ENCODE measurements around the gene CRYBG1. TPM values are rescaled to one million over a fixed set of nuclear protein-coding genes. Genes with fewer than 3 reads are reported as not detected.

CRYBG1 gene
- polyA plus RNA-seq, 1 donor from 2014 or later = 0.73 TPM

DNA sequence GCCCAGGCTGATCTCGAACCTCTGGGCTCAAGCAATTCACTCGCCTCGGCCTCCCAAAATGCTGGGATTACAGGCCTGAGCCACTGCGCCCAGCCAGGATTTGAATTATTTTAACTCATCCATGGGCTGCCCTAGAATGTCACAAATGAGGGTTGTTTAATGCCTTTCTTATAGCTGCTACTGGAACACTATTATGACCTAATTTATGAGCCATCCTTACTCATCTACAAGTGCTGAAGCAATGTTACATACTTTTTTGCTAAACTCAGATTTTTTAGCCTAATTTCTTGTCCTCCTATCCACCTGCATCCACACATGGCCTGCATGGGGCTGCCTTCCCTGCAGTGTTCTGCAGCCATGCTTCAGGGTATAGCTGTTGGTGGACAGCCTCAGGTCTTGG, 208.9 kb downstream of the CRYBG1 start:
- Histone ChIP-seq H3K79me2 (replicated peaks; ENCODE audit: insufficient read depth, low read length) (no peaks in the 10 kb centered on the region), H3K27me3 (ENCODE audit: insufficient read depth, low read depth, low read length) (no peaks in the 10 kb centered on the region), H4K20me1 (ENCODE audit: insufficient read depth) (no peaks in the 10 kb centered on the region), H3K4me2 (ENCODE audit: low read length) (no peak overlapping the region), H3K9ac (ENCODE audit: low read length) (no peak overlapping the region), H3F3A (ENCODE audit: insufficient read depth, low read length, poor library complexity, severe bottlenecking) (no peaks in the 10 kb centered on the region), H3K9me3 (ENCODE audit: low read length) (no peaks in the 10 kb centered on the region), H3K27ac (ENCODE audit: low read length) (no peak overlapping the region), H2AFZ (ENCODE audit: low read depth, low read length) (no peak overlapping the region), H3K4me3 (ENCODE audit: low read length) (no peak overlapping the region), H3K9me2 (ENCODE audit: insufficient read depth, low read length) (no peaks in the 10 kb centered on the region), H3K36me3 (ENCODE audit: insufficient read depth, low read length) (no peaks in the 10 kb centered on the region)
- TF ChIP-seq EZH2 (IDR thresholded peaks at IDR 0.05; ENCODE audit: borderline replicate concordance, insufficient read depth, low read length, poor library complexity, severe bottlenecking) = no peak
- no peak for TF ChIP-seq TAF1 (IDR thresholded peaks at IDR 0.05; ENCODE audit: low read depth)
- TF ChIP-seq POLR2AphosphoS5 (IDR thresholded peaks at IDR 0.05) = no peak
- TF ChIP-seq EP300 (conservative IDR thresholded peaks at IDR 0.05; ENCODE audit: poor library complexity, severe bottlenecking) = no peak
- TF ChIP-seq, protein P1, sequence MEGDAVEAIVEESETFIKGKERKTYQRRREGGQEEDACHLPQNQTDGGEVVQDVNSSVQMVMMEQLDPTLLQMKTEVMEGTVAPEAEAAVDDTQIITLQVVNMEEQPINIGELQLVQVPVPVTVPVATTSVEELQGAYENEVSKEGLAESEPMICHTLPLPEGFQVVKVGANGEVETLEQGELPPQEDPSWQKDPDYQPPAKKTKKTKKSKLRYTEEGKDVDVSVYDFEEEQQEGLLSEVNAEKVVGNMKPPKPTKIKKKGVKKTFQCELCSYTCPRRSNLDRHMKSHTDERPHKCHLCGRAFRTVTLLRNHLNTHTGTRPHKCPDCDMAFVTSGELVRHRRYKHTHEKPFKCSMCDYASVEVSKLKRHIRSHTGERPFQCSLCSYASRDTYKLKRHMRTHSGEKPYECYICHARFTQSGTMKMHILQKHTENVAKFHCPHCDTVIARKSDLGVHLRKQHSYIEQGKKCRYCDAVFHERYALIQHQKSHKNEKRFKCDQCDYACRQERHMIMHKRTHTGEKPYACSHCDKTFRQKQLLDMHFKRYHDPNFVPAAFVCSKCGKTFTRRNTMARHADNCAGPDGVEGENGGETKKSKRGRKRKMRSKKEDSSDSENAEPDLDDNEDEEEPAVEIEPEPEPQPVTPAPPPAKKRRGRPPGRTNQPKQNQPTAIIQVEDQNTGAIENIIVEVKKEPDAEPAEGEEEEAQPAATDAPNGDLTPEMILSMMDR (IDR thresholded peaks at IDR 0.05; ENCODE audit: poor library complexity, severe bottlenecking) = no peak
- TF ChIP-seq MXI1 (conservative IDR thresholded peaks at IDR 0.05; ENCODE audit: poor library complexity, severe bottlenecking) = no peak
- TF ChIP-seq RAD21 (conservative IDR thresholded peaks at IDR 0.05) = no peak

DNA sequence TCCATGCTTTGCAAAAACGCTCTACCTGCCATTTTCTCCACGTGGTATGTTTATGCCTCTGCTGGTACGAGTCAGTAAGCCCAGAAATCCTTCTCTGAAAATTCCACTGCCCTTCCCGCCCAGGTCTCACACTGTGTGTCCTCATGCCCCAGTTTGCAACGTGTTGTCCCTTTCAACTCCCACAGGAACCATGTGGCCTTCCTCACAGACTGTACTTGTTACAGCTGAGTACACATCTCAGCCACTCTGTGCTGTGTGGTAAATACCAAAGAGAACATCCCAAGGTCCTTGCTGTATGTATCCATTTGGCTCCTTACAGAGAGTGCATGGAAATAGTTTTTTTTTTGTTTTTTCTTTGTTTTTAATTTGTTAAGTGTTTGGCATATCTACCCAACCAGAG, 211.9 kb downstream of the CRYBG1 start:
- no peaks in the 10 kb centered on the region for H3K79me2 ChIP-seq (replicated peaks; ENCODE audit: insufficient read depth, low read length)
- H3K27me3 ChIP-seq (ENCODE audit: insufficient read depth, low read depth, low read length) = no peaks in the 10 kb centered on the region
- no peaks in the 10 kb centered on the region for H3F3A ChIP-seq (ENCODE audit: insufficient read depth, low read length, poor library complexity, severe bottlenecking)
- TF ChIP-seq POLR2AphosphoS5 (IDR thresholded peaks at IDR 0.05) = no peak
- no peaks in the 10 kb centered on the region for H3K9me3 ChIP-seq (ENCODE audit: low read length)
- H3K36me3 ChIP-seq (ENCODE audit: insufficient read depth, low read length) = no peaks in the 10 kb centered on the region
- no peak overlapping the region for H3K9ac ChIP-seq (ENCODE audit: low read length)
- no peak overlapping the region for H3K4me3 ChIP-seq (ENCODE audit: low read length)
- H2AFZ ChIP-seq (ENCODE audit: low read depth, low read length) = no peak overlapping the region
- no peaks in the 10 kb centered on the region for H4K20me1 ChIP-seq (ENCODE audit: insufficient read depth)
- no peak overlapping the region for H3K4me2 ChIP-seq (ENCODE audit: low read length)
- H3K9me2 ChIP-seq (ENCODE audit: insufficient read depth, low read length) = no peaks in the 10 kb centered on the region
- no peak overlapping the region for H3K27ac ChIP-seq (ENCODE audit: low read length)

DNA sequence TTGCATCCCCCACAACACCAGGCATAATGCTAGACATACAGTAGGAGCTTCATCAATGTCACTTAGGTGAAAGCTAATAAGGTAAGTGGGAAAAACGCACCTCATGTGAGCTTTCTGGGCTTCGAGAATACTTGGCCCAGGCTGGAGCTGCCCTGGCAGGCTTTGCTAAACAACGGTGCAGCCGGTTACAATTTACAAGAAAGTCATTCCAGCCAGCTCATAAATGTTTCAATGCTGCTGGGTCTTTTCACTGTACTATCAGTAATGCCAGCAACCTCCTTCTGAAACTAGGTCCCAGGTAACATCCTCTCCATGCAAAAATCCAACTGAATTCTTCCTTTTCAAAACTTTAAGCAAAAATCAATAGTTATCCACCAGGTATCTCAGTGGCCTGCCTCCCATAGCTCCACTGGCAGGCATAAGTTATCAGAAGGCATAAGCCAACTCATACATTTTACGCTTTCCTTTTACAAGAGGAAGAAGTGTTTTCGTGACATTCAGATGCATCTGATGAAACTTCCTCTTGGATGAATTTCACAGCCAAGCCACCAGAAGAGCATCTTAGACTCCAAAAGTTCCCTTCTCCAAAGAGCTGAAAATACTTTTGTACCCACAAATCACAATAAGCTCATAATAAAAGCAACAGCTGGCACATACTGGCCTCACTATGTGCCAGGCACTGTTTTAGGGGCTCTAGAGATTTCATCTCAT, 212.5 kb downstream of the CRYBG1 start:
- no peaks in the 10 kb centered on the region for H3F3A ChIP-seq (ENCODE audit: insufficient read depth, low read length, poor library complexity, severe bottlenecking)
- no peak overlapping the region for H2AFZ ChIP-seq (ENCODE audit: low read depth, low read length)
- no peaks in the 10 kb centered on the region for H3K36me3 ChIP-seq (ENCODE audit: insufficient read depth, low read length)
- H3K9me3 ChIP-seq (ENCODE audit: low read length) = no peaks in the 10 kb centered on the region
- H3K4me3 ChIP-seq (ENCODE audit: low read length) = no peak overlapping the region
- TF ChIP-seq MXI1 (conservative IDR thresholded peaks at IDR 0.05; ENCODE audit: poor library complexity, severe bottlenecking) (no peak), TAF1 (IDR thresholded peaks at IDR 0.05; ENCODE audit: low read depth) (no peak), RAD21 (conservative IDR thresholded peaks at IDR 0.05) (no peak), EP300 (conservative IDR thresholded peaks at IDR 0.05; ENCODE audit: poor library complexity, severe bottlenecking) (no peak), POLR2AphosphoS5 (IDR thresholded peaks at IDR 0.05) (no peak), SMC3 (conservative IDR thresholded peaks at IDR 0.05; ENCODE audit: poor library complexity) (no peak), EZH2 (IDR thresholded peaks at IDR 0.05; ENCODE audit: borderline replicate concordance, insufficient read depth, low read length, poor library complexity, severe bottlenecking) (no peak)
- TF ChIP-seq, protein P2, sequence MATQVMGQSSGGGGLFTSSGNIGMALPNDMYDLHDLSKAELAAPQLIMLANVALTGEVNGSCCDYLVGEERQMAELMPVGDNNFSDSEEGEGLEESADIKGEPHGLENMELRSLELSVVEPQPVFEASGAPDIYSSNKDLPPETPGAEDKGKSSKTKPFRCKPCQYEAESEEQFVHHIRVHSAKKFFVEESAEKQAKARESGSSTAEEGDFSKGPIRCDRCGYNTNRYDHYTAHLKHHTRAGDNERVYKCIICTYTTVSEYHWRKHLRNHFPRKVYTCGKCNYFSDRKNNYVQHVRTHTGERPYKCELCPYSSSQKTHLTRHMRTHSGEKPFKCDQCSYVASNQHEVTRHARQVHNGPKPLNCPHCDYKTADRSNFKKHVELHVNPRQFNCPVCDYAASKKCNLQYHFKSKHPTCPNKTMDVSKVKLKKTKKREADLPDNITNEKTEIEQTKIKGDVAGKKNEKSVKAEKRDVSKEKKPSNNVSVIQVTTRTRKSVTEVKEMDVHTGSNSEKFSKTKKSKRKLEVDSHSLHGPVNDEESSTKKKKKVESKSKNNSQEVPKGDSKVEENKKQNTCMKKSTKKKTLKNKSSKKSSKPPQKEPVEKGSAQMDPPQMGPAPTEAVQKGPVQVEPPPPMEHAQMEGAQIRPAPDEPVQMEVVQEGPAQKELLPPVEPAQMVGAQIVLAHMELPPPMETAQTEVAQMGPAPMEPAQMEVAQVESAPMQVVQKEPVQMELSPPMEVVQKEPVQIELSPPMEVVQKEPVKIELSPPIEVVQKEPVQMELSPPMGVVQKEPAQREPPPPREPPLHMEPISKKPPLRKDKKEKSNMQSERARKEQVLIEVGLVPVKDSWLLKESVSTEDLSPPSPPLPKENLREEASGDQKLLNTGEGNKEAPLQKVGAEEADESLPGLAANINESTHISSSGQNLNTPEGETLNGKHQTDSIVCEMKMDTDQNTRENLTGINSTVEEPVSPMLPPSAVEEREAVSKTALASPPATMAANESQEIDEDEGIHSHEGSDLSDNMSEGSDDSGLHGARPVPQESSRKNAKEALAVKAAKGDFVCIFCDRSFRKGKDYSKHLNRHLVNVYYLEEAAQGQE (IDR thresholded peaks at IDR 0.05; ENCODE audit: borderline replicate concordance) = no peak
- TF ChIP-seq, protein P1 (IDR thresholded peaks at IDR 0.05; ENCODE audit: poor library complexity, severe bottlenecking) = no peak
- H3K9ac ChIP-seq (ENCODE audit: low read length) = no peak overlapping the region
- no peaks in the 10 kb centered on the region for H4K20me1 ChIP-seq (ENCODE audit: insufficient read depth)
- H3K27me3 ChIP-seq (ENCODE audit: insufficient read depth, low read depth, low read length) = no peaks in the 10 kb centered on the region
- no peak overlapping the region for H3K27ac ChIP-seq (ENCODE audit: low read length)
- no peaks in the 10 kb centered on the region for H3K79me2 ChIP-seq (replicated peaks; ENCODE audit: insufficient read depth, low read length)
- no peaks in the 10 kb centered on the region for H3K9me2 ChIP-seq (ENCODE audit: insufficient read depth, low read length)
- H3K4me2 ChIP-seq (ENCODE audit: low read length) = no peak overlapping the region
